HCT116 (cell line): ENCODE results near the gene ITGB6. TPM values are rescaled to one million over a fixed set of nuclear protein-coding genes. Genes with fewer than 3 reads are reported as not detected.

Experiments
- ATAC-seq: fragments of 200-7000 bp; cut with Tn5 transposase; 2 replicates; pipeline ENCODE4 v1.9.1; 2020; ENCODE audit warnings: mild to moderate bottlenecking, moderate library complexity
- BruUV-seq: library from RNA; stranded (reverse); fragments of 400-500 nt; replicated peaks from 2 replicates; lab custom pipeline; 2021; lab: Mats Ljungman, UMichigan
- CTCF ChIA-PET: fragments of 300-600 bp; sonication (Branson Sonifier 250); formaldehyde crosslinking; loops from one replicate; lab custom pipeline; 2021; ENCODE audit warnings: antibody characterized with exemption; lab: Charles Lee
- POLR2A ChIA-PET: fragments of 300-600, 350-600 bp; sonication (Branson Sonifier 250); formaldehyde crosslinking; loops from one replicate; lab custom pipeline; 2021; ENCODE audit warnings: antibody characterized with exemption; lab: Charles Lee
- RAD21 ChIA-PET, 2 experiments: fragments of 300-600 bp; sonication (Branson Sonifier 250); formaldehyde crosslinking; loops; one replicate each; lab custom pipeline; 2023; ENCODE audit warnings: low total read pairs in 2 of 2; ENCODE audit not compliant: uncharacterized antibody in 2 of 2, unreplicated experiment in 2 of 2, low non-redundant PET in 1 of 2; lab: Charles Lee
- DNase-seq: peaks from one replicate; pipeline ENCODE4 v3.0.0-alpha.2; 2010; ENCODE audit warnings: low read depth, low spot score
- H2AFZ ChIP-seq: fragments of 200-600 bp; shearing (Covaris generic), sonication (generic); 2 replicates; pipeline ENCODE4 v1.6.1; 2017; ENCODE audit warnings: low read depth, mixed run types, mixed read lengths, antibody characterized with exemption, low read length; ENCODE audit not compliant: poor library complexity, severe bottlenecking
- H3K27ac ChIP-seq: 2 replicates; pipeline ENCODE4 v1.5.1; 2012; ENCODE audit warnings: low read depth, low read length
- H3K27me3 ChIP-seq: fragments of 200-600 bp; sonication (generic); 2 replicates; pipeline ENCODE4 v1.6.1; 2016; ENCODE audit warnings: mixed run types, low read length, mixed read lengths; ENCODE audit not compliant: insufficient read depth
- H3K36me3 ChIP-seq, 2 experiments: fragments of 200-500 bp in 1 of 2; fragments of 200-600 bp in 1 of 2; sonication (Bioruptor generic) in 1 of 2; sonication (generic) in 1 of 2; 2 replicates each; pipeline versions ENCODE4 v1.5.1 to v1.6.1; 2014 to 2016; ENCODE audit warnings: low read length in 2 of 2, inconsistent platforms in 1 of 2, mixed read lengths in 1 of 2, mixed run types in 1 of 2; ENCODE audit not compliant: insufficient read depth in 2 of 2, control insufficient read depth in 1 of 2
- H3K4me1 ChIP-seq, 2 experiments: fragments of 200-600 bp in 1 of 2; sonication (generic) in 1 of 2; 2 replicates each; pipeline versions ENCODE4 v1.5.1 to v1.6.1; 2012 to 2017; ENCODE audit warnings: low read length in 2 of 2, inconsistent platforms in 1 of 2, mild to moderate bottlenecking in 1 of 2, mixed read lengths in 1 of 2, mixed run types in 1 of 2, moderate library complexity in 1 of 2; ENCODE audit not compliant: insufficient read depth in 2 of 2, control insufficient read depth in 1 of 2
- H3K4me2 ChIP-seq: fragments of 200-600 bp; sonication (generic); 2 replicates; pipeline ENCODE4 v1.6.1; 2017; ENCODE audit warnings: mixed run types, low read length, mixed read lengths
- H3K4me3 ChIP-seq, 2 experiments: fragments of 200-600 bp in 1 of 2; sonication (generic) in 1 of 2; replicated peaks in 1 of 2; 2 replicates each; pipeline ENCODE4 v1.5.1; 2011 to 2016; ENCODE audit warnings: low read length in 2 of 2, control low read depth in 1 of 2, low read depth in 1 of 2, mild to moderate bottlenecking in 1 of 2, mixed read lengths in 1 of 2, mixed run types in 1 of 2
- H3K79me2 ChIP-seq: fragments of 200-600 bp; sonication (generic); 2 replicates; pipeline ENCODE4 v1.6.1; 2017; ENCODE audit warnings: mild to moderate bottlenecking, mixed run types, low read length, moderate library complexity, mixed read lengths; ENCODE audit not compliant: insufficient read depth
- H3K9ac ChIP-seq: fragments of 200-600 bp; sonication (generic); 2 replicates; pipeline ENCODE4 v1.6.1; 2016; ENCODE audit warnings: low read length, mixed read lengths
- H3K9me2 ChIP-seq: fragments of 200-600 bp; sonication (generic), shearing (Covaris generic); 2 replicates; pipeline ENCODE4 v1.6.1; 2017; ENCODE audit warnings: mixed run types, mild to moderate bottlenecking, moderate library complexity; ENCODE audit not compliant: insufficient read depth
- H3K9me3 ChIP-seq, 2 experiments: fragments of 200-500 bp in 1 of 2; fragments of 200-600 bp in 1 of 2; sonication (Bioruptor generic) in 1 of 2; sonication (generic) in 1 of 2; 2 replicates each; pipeline ENCODE4 v1.6.1; 2014 to 2017; ENCODE audit warnings: low read length in 2 of 2, mixed read lengths in 2 of 2, inconsistent platforms in 1 of 2, low read depth in 1 of 2, mild to moderate bottlenecking in 1 of 2, mixed run types in 1 of 2, moderate library complexity in 1 of 2; ENCODE audit not compliant: control insufficient read depth in 1 of 2, insufficient read depth in 1 of 2
- H4K20me1 ChIP-seq: fragments of 200-600 bp; sonication (generic), shearing (Covaris generic); 2 replicates; pipeline ENCODE4 v1.6.1; 2017; ENCODE audit warnings: mixed run types, mild to moderate bottlenecking, moderate library complexity; ENCODE audit not compliant: insufficient read depth
- CBX3 ChIP-seq: IDR thresholded peaks from 2 replicates; pipeline ENCODE4 v1.6.1; 2012; ENCODE audit warnings: low read depth
- CTCF ChIP-seq, 3 experiments: fragments of 200-600 bp in 1 of 3; sonication (generic) in 1 of 3; IDR thresholded peaks in 2 of 3; conservative IDR thresholded peaks in 1 of 3; 2 replicates each; pipeline ENCODE4 v1.5.1; 2012 to 2017; ENCODE audit warnings: low read depth in 2 of 3, low read length in 2 of 3, antibody characterized with exemption in 1 of 3, borderline replicate concordance in 1 of 3, control low read depth in 1 of 3, mild to moderate bottlenecking in 1 of 3, mixed read lengths in 1 of 3, mixed run types in 1 of 3, moderate library complexity in 1 of 3; ENCODE audit not compliant: insufficient read depth in 1 of 3
- EGR1 ChIP-seq: IDR thresholded peaks from 2 replicates; pipeline ENCODE4 v1.6.1; 2012; ENCODE audit warnings: low read depth
- FOSL1 ChIP-seq: IDR thresholded peaks from 2 replicates; pipeline ENCODE4 v1.6.1; 2012; ENCODE audit warnings: low read depth
- JUND ChIP-seq: IDR thresholded peaks from 2 replicates; pipeline ENCODE4 v1.6.1; 2012
- POLR2A ChIP-seq: IDR thresholded peaks from 2 replicates; pipeline ENCODE4 v1.7.0; 2011; ENCODE audit warnings: borderline replicate concordance; ENCODE audit not compliant: insufficient read depth, insufficient read length; ENCODE audit errors: extremely low read depth
- POLR2AphosphoS5 ChIP-seq: IDR thresholded peaks from 2 replicates; pipeline ENCODE4 v1.6.1; 2011; ENCODE audit warnings: mild to moderate bottlenecking, low read depth, low read length, moderate library complexity
- REST ChIP-seq: IDR thresholded peaks from 2 replicates; pipeline ENCODE4 v1.6.1; 2012; ENCODE audit warnings: low read depth
- SRF ChIP-seq: IDR thresholded peaks from 2 replicates; pipeline ENCODE4 v1.6.1; 2012; ENCODE audit warnings: low read depth
- YY1 ChIP-seq: IDR thresholded peaks from 2 replicates; pipeline ENCODE4 v1.6.1; 2011; ENCODE audit warnings: low read length, low read depth, moderate library complexity, mild to moderate bottlenecking; ENCODE audit not compliant: insufficient replicate concordance; ENCODE audit errors: extremely low read depth
- ZBTB33 ChIP-seq: IDR thresholded peaks from 2 replicates; pipeline ENCODE4 v1.6.1; 2011; ENCODE audit warnings: mild to moderate bottlenecking, low read length, moderate library complexity; ENCODE audit not compliant: insufficient replicate concordance; ENCODE audit errors: extremely low read depth
- ZNF274 ChIP-seq: fragments of 200-500 bp; sonication (Bioruptor generic); IDR thresholded peaks from 2 replicates; pipeline ENCODE4 v1.6.1; 2014; ENCODE audit warnings: mild to moderate bottlenecking, low read depth, low read length, inconsistent platforms
- intact Hi-C: fragments of 100-400 bp; cut with micrococcal nuclease; formaldehyde crosslinking; loops from 2 replicates; pipeline ENCODE4 v1.10.0; 2022
- total RNA-seq: library from RNA; stranded (reverse); gene quantifications from one replicate; pipeline ENCODE4 v1.2.1, GENCODE V29; 2021; ENCODE audit not compliant: unreplicated experiment

Gene ITGB6
- total RNA-seq, 1 experiment from 2014 or later = 0.12 TPM

GRCh38 chr2:160076241-160076640 is 123.8 kb downstream of the ITGB6 start:
- ChIA-PET RAD21 (no interaction called here), CTCF (interaction anchor here (1.5 kb wide), 1 partner anchor 34 kb away, joined by 4 read pairs; no protein-coding TSS in a partner anchor), POLR2A (no interaction called here)
- Histone ChIP-seq H3K9ac (no peak overlapping the region), H3K9me3 (no peaks in the 10 kb centered on the region), H3K4me1 (no peaks in the 10 kb centered on the region), H4K20me1 (no peaks in the 10 kb centered on the region), H3K9me2 (no peaks in the 10 kb centered on the region), H3K4me2 (no peak overlapping the region), H3K79me2 (no peaks in the 10 kb centered on the region), H3K4me3 (no peak overlapping the region), H3K27me3 (no peaks in the 10 kb centered on the region), H3K27ac (no peak overlapping the region), H3K36me3 (no peaks in the 10 kb centered on the region), H2AFZ (no peak overlapping the region)
- no peak for DNase-seq
- BruUV-seq = no TSS peak
- TF ChIP-seq JUND (no peak), ZNF274 (no peak), CTCF (IDR thresholded peaks at IDR 0.05 in 2 of 3, conservative IDR thresholded peaks at IDR 0.05 in 1 of 3; ENCODE audit: borderline replicate concordance in 1 of 3, insufficient read depth in 1 of 3, low read depth in 2 of 3, low read length in 2 of 3) (no peak), REST (no peak), EGR1 (no peak), FOSL1 (no peak), POLR2AphosphoS5 (no peak), SRF (no peak), CBX3 (no peak), YY1 (no peak), POLR2A (no peak), ZBTB33 (no peak)
- intact Hi-C loops = no loop called here
- no peak for ATAC-seq
